Tibial nerve (tissue), 4 donors: ENCODE data around the gene PTCH1. TPM values are rescaled to one million over a fixed set of nuclear protein-coding genes. Genes with fewer than 3 reads are reported as not detected.

Experiments used
- DNase-seq, 2 donors: peaks; one replicate each; pipeline ENCODE4 v3.0.0-alpha.2; 2019; ENCODE audit warnings: low spot score in 2 of 2
- H3K27ac ChIP-seq, 4 donors: fragments of 200-600 bp; sonication (generic) in 3 of 4; one replicate each; pipeline ENCODE4 v1.5.1; 2017 to 2019; ENCODE audit warnings: mild to moderate bottlenecking in 1 of 4
- H3K27me3 ChIP-seq, 2 donors: fragments of 200-600 bp; sonication (generic) in 1 of 2; one replicate each; pipeline versions ENCODE4 v1.5.1 to v1.6.0; 2017 to 2019
- H3K36me3 ChIP-seq, 3 donors: fragments of 200-600 bp; sonication (generic); one replicate each; pipeline ENCODE4 v1.5.1; 2018 to 2019
- H3K4me1 ChIP-seq, 4 donors: fragments of 200-600 bp; sonication (generic) in 3 of 4; one replicate each; pipeline ENCODE4 v1.5.1; 2017 to 2019
- H3K4me3 ChIP-seq, 4 donors: fragments of 200-600 bp; sonication (generic) in 3 of 4; one replicate each; pipeline ENCODE4 v1.5.1; 2017 to 2019; ENCODE audit warnings: mild to moderate bottlenecking in 1 of 4, moderate library complexity in 1 of 4
- H3K9me3 ChIP-seq, 4 donors: fragments of 200-600 bp; sonication (generic) in 3 of 4; one replicate each; pipeline ENCODE4 v1.5.1; 2017 to 2019
- EP300 ChIP-seq, 2 donors: sonication (generic); formaldehyde crosslinking; IDR thresholded peaks; one replicate each; pipeline ENCODE4 v1.6.1; 2017; ENCODE audit warnings: antibody characterized with exemption in 2 of 2, mild to moderate bottlenecking in 1 of 2
- POLR2A ChIP-seq, 2 donors: fragments of 450-650 bp; IDR thresholded peaks; one replicate each; pipeline ENCODE4 v1.6.1; 2017; ENCODE audit warnings: antibody characterized with exemption in 2 of 2, mild to moderate bottlenecking in 2 of 2, moderate library complexity in 2 of 2
- WGBS, 2 donors: methylation state at CpG; one replicate each; pipeline ENCODE4 v1.1.5; 2018; 5-methylcytosine and 5-hydroxymethylcytosine counted together
- total RNA-seq, 4 donors: library from RNA; depleted of rRNA; stranded (reverse); fragments of >200 nt; gene quantifications; one replicate each; pipeline ENCODE4 v1.1.0, GENCODE V29; 2016
- TF ChIP-seq, protein P1 (sequence below), 5 experiments: fragments of 200-600 bp in 3 of 5; fragments of 450-650 bp in 2 of 5; sonication (generic) in 3 of 5; IDR thresholded peaks; one replicate each; pipeline ENCODE4 v1.5.1; 2016 to 2019; ENCODE audit warnings: antibody characterized with exemption in 5 of 5, mild to moderate bottlenecking in 3 of 5, moderate library complexity in 2 of 5

PTCH1 gene
- total RNA-seq, 4 donors from 2014 or later, result 39.0 to 173 (median 86.6) TPM

DNA sequence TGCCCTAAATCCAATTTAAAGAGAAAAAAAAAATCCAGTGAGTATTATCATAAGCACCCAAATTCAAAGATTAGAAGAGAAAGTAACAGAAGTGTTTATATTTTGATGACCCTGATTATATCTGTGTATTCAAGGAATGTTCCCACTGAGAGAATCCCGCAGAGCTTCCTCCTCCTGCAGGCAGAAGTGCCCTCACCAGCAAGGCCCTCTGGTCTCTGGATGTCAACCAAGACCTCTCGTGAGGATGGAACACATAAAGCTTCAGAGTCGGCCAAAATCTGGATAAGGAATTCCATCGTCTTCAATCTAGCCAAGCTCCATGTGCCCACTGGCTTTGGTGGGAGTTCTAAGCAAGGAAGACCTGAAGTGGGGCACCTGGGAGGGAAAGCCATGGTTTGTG lies 18.1 kb downstream of the PTCH1 start:
- TF ChIP-seq, protein P1, sequence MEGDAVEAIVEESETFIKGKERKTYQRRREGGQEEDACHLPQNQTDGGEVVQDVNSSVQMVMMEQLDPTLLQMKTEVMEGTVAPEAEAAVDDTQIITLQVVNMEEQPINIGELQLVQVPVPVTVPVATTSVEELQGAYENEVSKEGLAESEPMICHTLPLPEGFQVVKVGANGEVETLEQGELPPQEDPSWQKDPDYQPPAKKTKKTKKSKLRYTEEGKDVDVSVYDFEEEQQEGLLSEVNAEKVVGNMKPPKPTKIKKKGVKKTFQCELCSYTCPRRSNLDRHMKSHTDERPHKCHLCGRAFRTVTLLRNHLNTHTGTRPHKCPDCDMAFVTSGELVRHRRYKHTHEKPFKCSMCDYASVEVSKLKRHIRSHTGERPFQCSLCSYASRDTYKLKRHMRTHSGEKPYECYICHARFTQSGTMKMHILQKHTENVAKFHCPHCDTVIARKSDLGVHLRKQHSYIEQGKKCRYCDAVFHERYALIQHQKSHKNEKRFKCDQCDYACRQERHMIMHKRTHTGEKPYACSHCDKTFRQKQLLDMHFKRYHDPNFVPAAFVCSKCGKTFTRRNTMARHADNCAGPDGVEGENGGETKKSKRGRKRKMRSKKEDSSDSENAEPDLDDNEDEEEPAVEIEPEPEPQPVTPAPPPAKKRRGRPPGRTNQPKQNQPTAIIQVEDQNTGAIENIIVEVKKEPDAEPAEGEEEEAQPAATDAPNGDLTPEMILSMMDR (IDR thresholded peaks at IDR 0.05), result no peak
- TF ChIP-seq EP300 (IDR thresholded peaks at IDR 0.05) (no peak), POLR2A (IDR thresholded peaks at IDR 0.05) (no peak)
- H3K27ac ChIP-seq, result peak overlapping the region in 3 of 4 donors; percentile 26 to 67 (median 37)
- WGBS, 2 donors, result 52 to 71% methylated on average over 4 of the region's 4 CpGs
- H3K36me3 ChIP-seq, result peaks cover 0 to 11% (median 0%) of the 10 kb centered on the region in 3 donors
- H3K4me1 ChIP-seq, result peaks cover 0 to 98% (median 31%) of the 10 kb centered on the region in 4 donors
- H3K4me3 ChIP-seq, result no peak overlapping the region
- H3K9me3 ChIP-seq, result no peaks in the 10 kb centered on the region
- DNase-seq, result no peak
- no peaks in the 10 kb centered on the region for H3K27me3 ChIP-seq

DNA sequence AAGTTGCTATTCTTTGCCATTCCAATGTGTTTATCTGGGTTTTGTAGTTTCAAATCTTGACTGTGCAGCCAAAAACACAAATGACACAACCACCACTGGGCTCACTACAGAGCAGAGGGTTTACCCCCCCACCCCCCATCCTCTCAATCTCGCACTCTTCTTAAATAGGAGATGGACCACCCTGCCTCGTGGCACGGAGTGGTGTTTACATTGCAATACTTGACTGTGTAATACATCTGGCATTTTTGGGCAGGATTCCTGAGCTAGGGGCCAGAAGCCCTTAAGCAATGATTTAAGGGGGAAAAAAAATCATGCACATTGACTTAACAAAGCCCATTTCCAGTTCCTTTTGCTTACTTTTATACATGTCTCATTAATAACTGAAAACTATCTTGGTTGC lies 19.0 kb downstream of the PTCH1 start:
- peak overlapping the region in 1 of 4 donors; percentile 1 for H3K4me3 ChIP-seq
- H3K4me1 ChIP-seq, result peaks cover 0 to 99% (median 28%) of the 10 kb centered on the region in 4 donors
- WGBS, 2 donors, result 22 to 43% methylated on average over 3 of the region's 3 CpGs
- H3K36me3 ChIP-seq, result peaks cover 0 to 11% (median 0%) of the 10 kb centered on the region in 3 donors
- H3K27me3 ChIP-seq, result no peaks in the 10 kb centered on the region
- peak overlapping the region in 3 of 4 donors; percentile 26 to 67 (median 37) for H3K27ac ChIP-seq
- H3K9me3 ChIP-seq, result no peaks in the 10 kb centered on the region
- no peak for DNase-seq
- TF ChIP-seq EP300 (IDR thresholded peaks at IDR 0.05), result peak in 1 of 2 donors; percentile 38
- TF ChIP-seq, protein P1 (IDR thresholded peaks at IDR 0.05), result no peak

DNA sequence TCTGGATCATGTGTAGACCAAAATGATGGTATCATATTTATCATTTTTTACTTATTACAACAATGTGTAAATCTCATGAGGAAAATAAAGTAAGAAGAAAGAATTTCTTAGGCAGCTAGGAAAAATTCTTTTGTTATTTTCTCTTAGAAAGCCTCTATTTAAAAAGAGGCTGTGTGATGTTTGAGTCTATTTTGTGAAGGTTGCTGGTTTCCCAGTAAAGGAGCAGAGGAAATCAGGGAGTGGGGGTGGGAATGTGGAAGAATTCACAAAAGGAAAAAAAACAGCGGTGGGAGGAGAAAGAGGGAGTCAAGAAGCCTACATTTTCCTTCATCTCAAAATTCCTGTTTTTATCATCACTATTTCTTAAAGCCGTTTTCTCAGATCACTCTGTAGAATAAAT lies 20.1 kb downstream of the PTCH1 start:
- Histone ChIP-seq H3K4me3 (no peak overlapping the region), H3K4me1 (peaks cover 0 to 99% (median 26%) of the 10 kb centered on the region in 4 donors), H3K36me3 (peaks cover 0 to 7% (median 0%) of the 10 kb centered on the region in 3 donors), H3K9me3 (no peaks in the 10 kb centered on the region), H3K27ac (peak overlapping the region in 2 of 4 donors; percentile 47 to 67), H3K27me3 (no peaks in the 10 kb centered on the region)
- DNase-seq, result no peak
- 25 to 26% methylated on average over 2 of the region's 2 CpGs for WGBS, 2 donors
- TF ChIP-seq, protein P1 (IDR thresholded peaks at IDR 0.05), result no peak
- TF ChIP-seq POLR2A (IDR thresholded peaks at IDR 0.05) (no peak), EP300 (IDR thresholded peaks at IDR 0.05) (no peak)

DNA sequence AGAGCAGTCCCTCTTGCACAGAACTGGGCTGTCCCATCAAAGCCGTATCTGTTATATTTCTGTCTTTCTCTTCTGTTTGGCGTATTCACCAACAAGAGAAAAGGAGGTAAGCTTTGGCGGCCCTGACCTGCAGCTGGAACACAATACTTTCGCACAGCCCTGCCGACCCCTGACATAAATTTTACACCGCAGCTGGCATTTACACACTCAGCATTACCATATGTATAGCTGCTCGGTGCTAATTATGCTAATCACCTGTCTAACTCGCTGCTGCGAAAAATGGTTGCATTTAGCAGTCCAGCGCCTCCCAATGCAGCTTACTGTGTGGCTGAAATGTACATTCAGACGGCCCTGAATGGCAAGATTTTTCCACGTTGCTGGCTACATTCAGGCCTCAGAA lies 20.8 kb downstream of the PTCH1 start:
- DNase-seq, result no peak
- Histone ChIP-seq H3K4me3 (no peak overlapping the region), H3K9me3 (no peaks in the 10 kb centered on the region), H3K4me1 (peaks cover 0 to 100% (median 26%) of the 10 kb centered on the region in 4 donors), H3K27me3 (no peaks in the 10 kb centered on the region), H3K27ac (peak overlapping the region in 3 of 4 donors; percentile 20 to 67 (median 36)), H3K36me3 (peaks cover 0 to 6% (median 0%) of the 10 kb centered on the region in 3 donors)
- no peak for TF ChIP-seq POLR2A (IDR thresholded peaks at IDR 0.05)
- TF ChIP-seq EP300 (IDR thresholded peaks at IDR 0.05), result no peak
- TF ChIP-seq, protein P1 (IDR thresholded peaks at IDR 0.05), result no peak
- 47 to 50% methylated on average over 12 of the region's 12 CpGs for WGBS, 2 donors

DNA sequence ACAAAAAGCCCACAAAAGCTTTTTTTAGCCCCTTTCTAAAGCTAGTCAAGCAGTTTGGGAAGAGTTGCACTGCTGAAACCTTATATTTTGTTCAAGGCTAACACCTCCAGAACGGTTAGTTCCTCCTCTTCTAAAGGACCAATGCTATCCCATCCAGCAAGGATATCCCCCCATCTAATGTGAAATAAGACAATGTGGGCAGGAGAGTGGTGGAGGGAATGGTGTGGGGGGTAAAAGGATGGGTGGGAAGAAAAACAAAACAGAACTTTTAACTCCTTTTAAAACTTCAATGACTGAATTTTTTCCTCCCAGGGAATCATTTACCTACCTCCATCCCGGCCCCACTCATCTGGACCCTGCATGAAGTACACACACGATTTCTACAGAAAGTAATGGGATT lies 21.2 kb downstream of the PTCH1 start:
- no peaks in the 10 kb centered on the region for H3K27me3 ChIP-seq
- TF ChIP-seq, protein P1 (IDR thresholded peaks at IDR 0.05), result no peak
- no peak for TF ChIP-seq EP300 (IDR thresholded peaks at IDR 0.05)
- no peak for TF ChIP-seq POLR2A (IDR thresholded peaks at IDR 0.05)
- 45 to 58% methylated on average over 3 of the region's 3 CpGs for WGBS, 2 donors
- H3K36me3 ChIP-seq, result peaks cover 0 to 6% (median 0%) of the 10 kb centered on the region in 3 donors
- H3K27ac ChIP-seq, result peak overlapping the region in 3 of 4 donors; percentile 20 to 67 (median 36)
- H3K4me3 ChIP-seq, result no peak overlapping the region
- no peak for DNase-seq
- no peaks in the 10 kb centered on the region for H3K9me3 ChIP-seq
- H3K4me1 ChIP-seq, result peaks cover 0 to 99% (median 26%) of the 10 kb centered on the region in 4 donors
